ENCODE data around the gene LTBP1.

The LTBP1 gene

GRCh38 chr2:33250417-33251029, 303.8 kb downstream of the LTBP1 start:
- DNase-seq (ENCODE audit: low read depth in 1 of 2, low spot score in 1 of 2) = no peak

GRCh38 chr2:33256162-33256755, 309.5 kb downstream of the LTBP1 start:
- no peak for DNase-seq (ENCODE audit: low read depth in 1 of 2, low spot score in 1 of 2)

GRCh38 chr2:33258387-33258786, 311.6 kb downstream of the LTBP1 start:
- no peak for DNase-seq (ENCODE audit: low read depth in 1 of 2, low spot score in 1 of 2)

GRCh38 chr2:33262097-33262496, 315.3 kb downstream of the LTBP1 start:
- no peak for DNase-seq (ENCODE audit: low read depth in 1 of 2, low spot score in 1 of 2)

- no peak for DNase-seq (ENCODE audit: low read depth in 1 of 2, low spot score in 1 of 2)
Observed at GRCh38 chr2:33264766-33265165, 318.0 kb downstream of the LTBP1 start.

- no peak for DNase-seq (ENCODE audit: low read depth in 1 of 2, low spot score in 1 of 2)
Observed at GRCh38 chr2:33265584-33266338, 319.0 kb downstream of the LTBP1 start.

GRCh38 chr2:33266467-33266866, 319.7 kb downstream of the LTBP1 start:
- DNase-seq (ENCODE audit: low read depth in 1 of 2, low spot score in 1 of 2) = no peak

- no peak for DNase-seq (ENCODE audit: low read depth in 1 of 2, low spot score in 1 of 2)
Observed at GRCh38 chr2:33267043-33267442, 320.3 kb downstream of the LTBP1 start.

- no peak for DNase-seq (ENCODE audit: low read depth in 1 of 2, low spot score in 1 of 2)
Observed at GRCh38 chr2:33267756-33268155, 321.0 kb downstream of the LTBP1 start.

GRCh38 chr2:33268246-33268831, 321.6 kb downstream of the LTBP1 start:
- no peak for DNase-seq (ENCODE audit: low read depth in 1 of 2, low spot score in 1 of 2)

GRCh38 chr2:33272001-33272400, 325.2 kb downstream of the LTBP1 start:
- DNase-seq (ENCODE audit: low read depth in 1 of 2, low spot score in 1 of 2) = no peak

GRCh38 chr2:33273479-33273878, 326.7 kb downstream of the LTBP1 start:
- DNase-seq (ENCODE audit: low read depth in 1 of 2, low spot score in 1 of 2) = no peak

- no peak for DNase-seq (ENCODE audit: low read depth in 1 of 2, low spot score in 1 of 2)
Observed at GRCh38 chr2:33274524-33274923, 327.8 kb downstream of the LTBP1 start.

GRCh38 chr2:33275689-33276444, 329.1 kb downstream of the LTBP1 start:
- peak in 1 of 2 donors; percentile 6 for DNase-seq (ENCODE audit: low read depth in 1 of 2, low spot score in 1 of 2)

GRCh38 chr2:33277002-33277426, 330.3 kb downstream of the LTBP1 start:
- no peak for DNase-seq (ENCODE audit: low read depth in 1 of 2, low spot score in 1 of 2)

GRCh38 chr2:33278245-33278943, 331.6 kb downstream of the LTBP1 start:
- no peak for DNase-seq (ENCODE audit: low read depth in 1 of 2, low spot score in 1 of 2)

- no peak for DNase-seq (ENCODE audit: low read depth in 1 of 2, low spot score in 1 of 2)
Observed at GRCh38 chr2:33284287-33284686, 337.5 kb downstream of the LTBP1 start.

- no peak for DNase-seq (ENCODE audit: low read depth in 1 of 2, low spot score in 1 of 2)
Observed at GRCh38 chr2:33287507-33288005, 340.8 kb downstream of the LTBP1 start.

GRCh38 chr2:33288011-33288410, 341.3 kb downstream of the LTBP1 start:
- no peak for DNase-seq (ENCODE audit: low read depth in 1 of 2, low spot score in 1 of 2)

GRCh38 chr2:33289961-33290360, 343.2 kb downstream of the LTBP1 start:
- DNase-seq (ENCODE audit: low read depth in 1 of 2, low spot score in 1 of 2) = no peak
